GM19238 (cell line): ENCODE measurements around the gene LRRC4B.
"Not testable (repeated sequence)": the region's sequence is repeated elsewhere in the genome, so short reads cannot be mapped to it uniquely, and the experiment has no call there.

Source experiments
- DNase-seq: peaks from one replicate; pipeline ENCODE4 v3.0.0; 2011; ENCODE audit warnings: low spot score; ENCODE audit not compliant: insufficient read length

The LRRC4B gene

GRCh38 chr19:50553134-50553703 lies 15.0 kb downstream of the LRRC4B start:
- DNase-seq = no peak

DNA sequence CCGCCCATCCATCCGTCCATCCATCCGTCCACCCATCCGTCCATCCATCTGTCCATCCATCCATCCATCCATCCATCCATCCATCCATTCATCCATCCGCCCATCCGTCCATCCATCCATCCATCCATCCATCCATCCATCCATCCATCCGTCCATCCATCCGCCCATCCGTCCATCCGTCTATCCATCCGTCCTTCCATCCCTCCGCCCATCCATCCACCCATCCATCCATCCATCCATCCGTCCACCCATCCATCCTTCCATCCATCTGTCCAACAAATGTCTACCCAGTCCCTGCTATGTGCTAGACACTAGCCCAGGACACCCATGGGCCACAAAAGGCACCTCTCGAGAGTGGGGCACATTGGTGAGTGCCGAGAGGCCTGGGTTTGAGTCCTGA lies 15.7 kb downstream of the LRRC4B start:
- no peak for DNase-seq

- DNase-seq = no peak
Observed at GRCh38 chr19:50551715-50552187, 16.5 kb downstream of the LRRC4B start.

DNA sequence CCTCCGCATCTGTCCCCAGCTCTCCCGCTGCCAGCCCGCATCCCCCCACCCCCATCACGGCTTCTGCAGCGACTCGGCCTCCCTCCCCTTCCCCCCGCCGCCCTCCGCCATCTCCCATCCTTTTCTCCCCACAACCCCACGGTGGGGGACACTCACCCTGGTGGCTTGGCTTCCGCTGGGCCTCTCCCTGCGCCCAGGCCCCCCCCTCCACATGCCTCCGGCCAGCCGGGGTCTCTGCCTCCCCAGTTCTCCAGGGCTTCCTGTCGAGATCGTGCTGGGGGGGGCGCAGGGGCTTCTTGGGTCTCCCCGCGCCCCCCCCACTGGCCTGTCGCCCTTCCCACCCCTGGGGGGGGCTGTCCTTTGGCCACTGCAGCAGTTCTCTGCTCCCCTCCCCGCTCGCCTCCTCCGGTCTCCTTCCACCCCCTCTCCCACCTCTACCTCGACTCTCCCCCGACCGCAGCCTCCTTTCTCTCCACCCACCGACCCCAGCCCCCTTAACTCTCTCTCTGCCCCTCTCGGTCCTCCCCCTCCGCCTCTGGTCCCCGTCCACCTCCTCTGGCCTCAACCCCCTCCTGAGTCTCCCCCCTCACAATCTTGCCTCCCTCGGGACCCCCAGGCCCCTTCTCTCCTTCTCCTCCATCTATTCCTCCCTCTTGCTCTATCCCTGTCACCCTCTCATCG lies 17.1 kb downstream of the LRRC4B start:
- DNase-seq = no peak

- DNase-seq = no peak
Observed at GRCh38 chr19:50550594-50550966, 17.7 kb downstream of the LRRC4B start.

- no peak for DNase-seq
Observed at GRCh38 chr19:50549927-50550593, 18.2 kb downstream of the LRRC4B start.

- no peak for DNase-seq
Observed at GRCh38 chr19:50549059-50549926, 18.9 kb downstream of the LRRC4B start.

- DNase-seq = no peak
Observed at GRCh38 chr19:50548191-50549058, 19.8 kb downstream of the LRRC4B start.

DNA sequence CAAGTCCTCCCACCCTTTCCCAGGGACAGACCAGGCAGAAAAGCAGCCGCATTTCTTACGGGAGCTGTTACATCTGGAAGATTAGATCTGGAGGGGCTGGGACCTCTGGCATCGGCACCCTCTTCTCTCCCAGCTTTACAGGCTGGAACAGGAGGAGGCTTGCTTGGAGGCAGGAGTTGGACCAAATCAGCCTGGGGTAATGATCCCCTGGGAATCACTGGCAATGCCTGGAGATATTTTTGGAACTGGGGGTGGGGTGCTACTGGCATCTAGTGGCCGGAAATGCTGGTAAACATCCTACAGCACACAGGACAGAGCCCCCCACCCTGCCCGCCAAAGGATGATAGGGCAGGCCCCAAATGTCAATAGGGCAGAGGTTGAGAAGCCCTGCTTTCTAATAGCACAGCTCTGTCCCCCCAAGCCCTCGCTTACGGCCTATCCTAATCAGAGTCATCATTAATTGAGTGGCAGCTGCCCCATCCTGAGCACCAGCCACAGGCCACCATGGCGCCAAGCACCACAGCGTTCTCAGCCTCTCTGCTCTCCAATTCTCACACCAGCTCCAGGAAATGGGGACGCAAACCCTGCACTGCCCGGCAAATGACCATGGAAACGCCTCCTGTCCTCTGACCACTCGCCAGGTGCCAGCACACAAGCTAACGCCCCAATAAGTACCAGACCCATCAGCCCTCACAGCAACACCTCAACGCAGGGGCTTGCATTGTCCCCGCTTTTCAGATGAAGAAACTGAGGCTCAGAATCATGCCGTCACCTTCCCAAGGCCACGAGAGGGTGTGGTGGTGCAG lies 20.6 kb downstream of the LRRC4B start:
- no peak for DNase-seq

- no peak for DNase-seq
Observed at GRCh38 chr19:50546527-50547221, 21.6 kb downstream of the LRRC4B start.

DNA sequence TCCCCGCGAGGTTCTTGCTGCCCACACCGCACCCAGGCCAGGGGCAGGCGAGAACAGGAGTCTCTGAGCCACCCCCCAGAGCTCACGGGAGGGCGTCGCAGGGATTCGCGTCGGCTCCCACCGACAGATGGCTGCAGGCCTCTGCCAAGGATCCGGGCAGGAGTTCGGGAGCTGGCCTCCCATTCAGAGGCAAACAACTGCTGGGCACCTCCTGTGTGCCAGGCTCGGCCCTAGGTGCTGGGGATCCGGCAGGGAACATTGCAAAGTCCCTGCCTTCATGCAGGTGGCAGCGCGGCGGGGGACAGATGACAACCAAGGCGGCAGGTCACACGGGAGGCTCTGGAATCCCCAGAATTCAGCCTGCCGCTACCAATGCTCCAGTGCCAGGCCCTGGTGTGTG lies 25.3 kb downstream of the LRRC4B start:
- DNase-seq = no peak

GRCh38 chr19:50537769-50538230 lies 30.4 kb downstream of the LRRC4B start:
- DNase-seq = peak; percentile 78

DNA sequence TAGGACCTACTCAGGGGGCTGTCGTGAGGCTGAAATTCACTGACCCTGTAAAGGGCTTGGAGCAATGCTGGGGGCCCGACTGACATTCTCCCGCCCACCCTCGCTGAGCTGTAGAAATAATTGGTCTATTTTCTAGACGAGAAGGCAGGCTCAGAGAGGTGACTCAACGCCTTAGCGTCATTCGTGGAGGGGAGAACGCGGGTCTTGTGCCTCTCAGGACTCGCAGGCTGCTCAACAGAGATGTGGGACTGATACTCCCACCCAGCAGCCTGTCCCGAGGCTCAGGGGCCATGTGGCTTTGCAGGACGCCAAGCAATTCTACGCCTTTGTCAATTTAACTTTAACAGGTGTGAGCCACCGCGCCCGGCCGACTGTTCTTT lies 30.9 kb downstream of the LRRC4B start:
- DNase-seq = no peak

DNA sequence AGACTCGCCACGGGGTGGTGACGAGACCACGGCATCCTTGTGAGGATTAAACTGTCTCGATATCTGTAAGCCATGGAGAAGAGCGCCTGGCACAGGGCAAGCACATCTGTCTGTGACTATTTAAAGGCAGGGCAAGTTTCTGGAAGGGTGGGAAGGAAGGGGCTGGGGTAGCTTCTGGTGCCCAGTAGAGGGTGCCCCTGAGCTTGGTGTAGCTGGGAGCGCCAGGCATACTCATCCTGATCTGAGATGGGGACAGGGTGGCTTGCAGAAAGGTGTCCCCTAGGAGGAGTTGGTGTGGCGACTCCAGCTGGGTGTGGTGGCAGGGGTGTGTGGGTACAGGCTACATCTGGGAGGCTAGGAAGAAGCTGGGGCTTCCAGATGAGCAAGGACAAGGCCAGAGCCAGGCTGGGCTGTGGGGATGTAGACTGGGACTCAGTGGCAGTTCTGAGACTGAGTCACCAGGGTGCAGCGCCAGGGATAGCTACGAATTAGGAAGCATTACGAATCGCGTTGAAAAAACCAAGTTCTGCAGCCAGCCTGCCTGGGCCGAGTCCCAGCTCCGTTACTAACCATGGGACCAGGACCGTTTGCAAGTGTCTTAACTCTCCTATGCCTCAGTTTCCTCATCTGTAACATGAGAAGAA lies 31.5 kb downstream of the LRRC4B start:
- no peak for DNase-seq

DNA sequence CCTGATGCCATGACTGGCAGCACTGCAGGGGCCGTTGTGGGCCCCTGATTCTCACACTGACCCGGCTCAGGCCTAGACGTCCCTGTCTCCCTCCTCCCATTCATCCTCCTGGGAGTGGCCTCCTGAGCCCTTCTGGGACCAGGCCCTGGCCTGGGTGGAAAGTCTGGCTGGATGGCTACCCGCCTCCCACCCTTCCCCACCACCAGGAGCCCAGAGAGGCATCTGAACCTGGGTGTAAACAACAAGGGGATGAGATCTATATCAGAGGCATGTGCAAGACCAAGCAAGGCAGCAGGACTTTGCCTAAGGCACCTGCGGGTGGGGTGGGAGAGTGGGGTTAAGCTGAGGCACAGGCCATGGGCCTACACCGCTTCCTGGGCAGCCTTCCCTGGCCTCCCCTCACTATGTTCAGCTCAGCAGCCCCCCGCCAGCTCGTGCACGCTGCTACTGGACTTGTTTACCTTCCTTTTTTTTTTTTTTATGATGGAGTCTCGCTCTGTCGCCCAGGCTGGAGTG lies 32.5 kb downstream of the LRRC4B start:
- no peak for DNase-seq

DNA sequence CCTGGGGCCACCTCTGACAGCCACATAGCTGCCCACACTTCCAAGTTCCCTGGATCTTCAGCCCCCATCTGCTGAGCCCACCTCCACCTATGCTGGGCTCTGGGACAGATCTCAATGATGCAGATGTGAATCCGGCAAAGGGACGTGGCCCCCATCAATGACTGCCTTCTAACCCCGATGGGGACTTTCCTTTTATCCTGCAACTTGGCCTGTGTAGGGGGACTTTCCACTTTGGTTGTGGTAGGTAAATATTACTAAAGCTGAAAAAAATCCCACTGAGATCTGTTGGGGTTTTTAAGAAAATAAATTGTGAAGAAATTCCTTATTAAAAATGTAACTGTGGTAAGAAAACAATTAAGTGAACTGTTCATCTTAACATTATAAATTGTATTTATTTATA lies 33.8 kb downstream of the LRRC4B start:
- no peak for DNase-seq

- DNase-seq = no peak
Observed at GRCh38 chr19:50532952-50533351, 35.3 kb downstream of the LRRC4B start.

DNA sequence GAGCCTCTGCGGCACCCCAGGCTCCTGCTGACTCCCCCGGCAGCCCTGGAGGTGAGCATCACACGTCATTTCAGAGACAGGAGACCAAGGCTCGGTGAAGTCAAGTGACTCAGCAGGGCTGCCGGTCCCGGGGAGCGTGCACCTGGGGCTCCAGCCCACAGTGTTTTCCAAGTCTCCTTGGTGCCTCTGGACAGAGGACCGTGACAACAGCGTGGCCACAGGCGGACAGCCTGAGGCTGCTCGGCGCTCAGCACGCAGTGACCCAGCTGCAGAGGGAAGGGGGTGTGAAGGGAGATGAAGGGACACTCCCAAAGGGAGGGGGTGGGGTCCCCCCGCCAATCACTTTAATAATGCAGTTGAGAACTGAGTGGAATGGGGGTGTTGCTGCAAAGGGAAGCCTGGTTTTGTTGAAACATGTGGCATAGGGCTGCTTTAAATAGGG lies 37.0 kb downstream of the LRRC4B start:
- no peak for DNase-seq

- not testable (repeated sequence) for DNase-seq
Observed at GRCh38 chr19:50528052-50528451, 40.2 kb downstream of the LRRC4B start.
